ENCODE measurements around the gene MID2. TPM values are rescaled to one million over a fixed set of nuclear protein-coding genes. Genes with fewer than 3 reads are reported as not detected.

The MID2 gene
- total RNA-seq, 1 donor from 2014 or later, result 9.4 TPM

DNA sequence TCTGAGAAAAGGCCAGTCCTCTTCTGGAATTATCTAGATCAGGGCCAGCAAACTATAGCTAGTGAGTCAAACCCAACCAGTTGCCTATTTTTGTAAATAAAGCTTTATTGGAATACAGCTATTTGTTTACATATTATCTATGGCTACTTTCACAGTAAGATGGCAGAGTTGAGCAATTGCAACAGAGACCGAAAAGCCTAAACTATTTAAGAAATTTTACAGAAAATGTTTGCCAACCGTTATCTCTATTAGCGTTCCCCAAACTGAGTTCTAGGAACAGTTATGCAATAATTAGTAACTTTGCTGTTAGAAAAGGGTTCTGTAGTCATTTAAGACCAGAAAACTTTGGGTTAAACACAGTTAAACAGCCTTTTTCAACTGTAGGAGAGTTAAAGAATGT lies 146.0 kb downstream of the MID2 start:
- Mint-ChIP-seq H3K27ac (no peak overlapping the region), H3K4me1 (no peaks in the 10 kb centered on the region), H3K27me3 (ENCODE audit: low read depth) (no peaks in the 10 kb centered on the region), H3K9me3 (peaks cover 16% of the 10 kb centered on the region), H3K36me3 (no peaks in the 10 kb centered on the region), H3K4me3 (no peak overlapping the region)
- TF ChIP-seq, protein P1, sequence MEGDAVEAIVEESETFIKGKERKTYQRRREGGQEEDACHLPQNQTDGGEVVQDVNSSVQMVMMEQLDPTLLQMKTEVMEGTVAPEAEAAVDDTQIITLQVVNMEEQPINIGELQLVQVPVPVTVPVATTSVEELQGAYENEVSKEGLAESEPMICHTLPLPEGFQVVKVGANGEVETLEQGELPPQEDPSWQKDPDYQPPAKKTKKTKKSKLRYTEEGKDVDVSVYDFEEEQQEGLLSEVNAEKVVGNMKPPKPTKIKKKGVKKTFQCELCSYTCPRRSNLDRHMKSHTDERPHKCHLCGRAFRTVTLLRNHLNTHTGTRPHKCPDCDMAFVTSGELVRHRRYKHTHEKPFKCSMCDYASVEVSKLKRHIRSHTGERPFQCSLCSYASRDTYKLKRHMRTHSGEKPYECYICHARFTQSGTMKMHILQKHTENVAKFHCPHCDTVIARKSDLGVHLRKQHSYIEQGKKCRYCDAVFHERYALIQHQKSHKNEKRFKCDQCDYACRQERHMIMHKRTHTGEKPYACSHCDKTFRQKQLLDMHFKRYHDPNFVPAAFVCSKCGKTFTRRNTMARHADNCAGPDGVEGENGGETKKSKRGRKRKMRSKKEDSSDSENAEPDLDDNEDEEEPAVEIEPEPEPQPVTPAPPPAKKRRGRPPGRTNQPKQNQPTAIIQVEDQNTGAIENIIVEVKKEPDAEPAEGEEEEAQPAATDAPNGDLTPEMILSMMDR (IDR thresholded peaks at IDR 0.05; ENCODE audit: unreplicated experiment), result no peak
- DNase-seq (ENCODE audit: low spot score in 2 of 2, unreplicated experiment in 2 of 2), result no peak

Other genes with a start within 250 kb of the MID2 start
- gene PRPS1, start 197.4 kb upstream of the MID2 start, total RNA-seq, result 28.3 to 32.1 TPM (median 30.0 TPM) in 3 replicates
- gene TSC22D3, start 50.1 kb upstream of the MID2 start, total RNA-seq, result 32.1 to 37.0 TPM (median 34.4 TPM) in 3 replicates
- gene NCBP2L, start 48.1 kb upstream of the MID2 start, total RNA-seq, result not detected in 3 replicates
- not detected in 3 replicates for gene TEX13B, start 156.5 kb downstream of the MID2 start, total RNA-seq
- 0.23 to 0.54 TPM (median 0.24 TPM) in 3 replicates for gene VSIG1, start 219.2 kb downstream of the MID2 start, total RNA-seq